Left hindlimb (tissue), 1 donor: ENCODE data around the gene ACTN1.

ENCODE experiments used
- DNase-seq: peaks from one replicate; pipeline ENCODE4 v3.0.0-alpha.2; 2018

ACTN1 gene

GRCh38 chr14:68968721-68969120 is 10.4 kb downstream of the ACTN1 start:
- DNase-seq = no peak

GRCh38 chr14:68968051-68968450 is 11.1 kb downstream of the ACTN1 start:
- no peak for DNase-seq

- no peak for DNase-seq
These were observed 11.6 kb downstream of the ACTN1 start for GRCh38 chr14:68967459-68967940.

- no peak for DNase-seq
These were observed 12.2 kb downstream of the ACTN1 start for GRCh38 chr14:68966872-68967301.

GRCh38 chr14:68965261-68965761 is 13.8 kb downstream of the ACTN1 start:
- no peak for DNase-seq

GRCh38 chr14:68964300-68965093 is 14.6 kb downstream of the ACTN1 start:
- no peak for DNase-seq

GRCh38 chr14:68962681-68963080 is 16.4 kb downstream of the ACTN1 start:
- no peak for DNase-seq

- peak; percentile 34 for DNase-seq
These were observed 17.1 kb downstream of the ACTN1 start for GRCh38 chr14:68961781-68962584.

GRCh38 chr14:68961361-68961760 is 17.7 kb downstream of the ACTN1 start:
- no peak for DNase-seq

GRCh38 chr14:68960123-68960522 is 19.0 kb downstream of the ACTN1 start:
- no peak for DNase-seq

- DNase-seq = no peak
These were observed 20.1 kb downstream of the ACTN1 start for GRCh38 chr14:68959035-68959434.

- DNase-seq = no peak
These were observed 20.5 kb downstream of the ACTN1 start for GRCh38 chr14:68958553-68958952.

GRCh38 chr14:68957775-68958174 is 21.3 kb downstream of the ACTN1 start:
- no peak for DNase-seq

- no peak for DNase-seq
These were observed 22.4 kb downstream of the ACTN1 start for GRCh38 chr14:68956724-68957123.

- no peak for DNase-seq
These were observed 23.3 kb downstream of the ACTN1 start for GRCh38 chr14:68955851-68956179.

- no peak for DNase-seq
These were observed 23.8 kb downstream of the ACTN1 start for GRCh38 chr14:68955164-68955850.

GRCh38 chr14:68953196-68953555 is 25.9 kb downstream of the ACTN1 start:
- no peak for DNase-seq

GRCh38 chr14:68952531-68953195 is 26.4 kb downstream of the ACTN1 start:
- DNase-seq = peak; percentile 91

- no peak for DNase-seq
These were observed 27.1 kb downstream of the ACTN1 start for GRCh38 chr14:68951800-68952530.

- no peak for DNase-seq
These were observed 27.9 kb downstream of the ACTN1 start for GRCh38 chr14:68951035-68951797.

GRCh38 chr14:68950111-68950510 is 29.0 kb downstream of the ACTN1 start:
- no peak for DNase-seq
